Tibial artery (tissue), 4 donors: ENCODE results near the gene PPP1R1B.

ENCODE experiments used
- DNase-seq, 2 donors: peaks; one replicate each; pipeline ENCODE4 v3.0.0-alpha.2; 2019
- H3K27ac ChIP-seq, 2 donors: fragments of 200-600 bp; sonication (generic) in 1 of 2; 1 replicate in 1 of 2; 2 replicates in 1 of 2; pipeline ENCODE4 v1.5.1; 2018 to 2019; ENCODE audit warnings: mild to moderate bottlenecking in 1 of 2
- H3K27me3 ChIP-seq, 2 donors: fragments of 200-600 bp; sonication (generic) in 1 of 2; one replicate each; pipeline versions ENCODE4 v1.5.1 to v1.6.0; 2016 to 2019
- H3K36me3 ChIP-seq, 3 donors: fragments of 200-600 bp; sonication (generic) in 2 of 3; one replicate each; pipeline ENCODE4 v1.5.1; 2016 to 2019; ENCODE audit warnings: mild to moderate bottlenecking in 2 of 3
- H3K4me1 ChIP-seq, 4 donors: fragments of 200-600 bp; sonication (generic) in 2 of 4; 1 replicate in 3 of 4; 2 replicates in 1 of 4; pipeline ENCODE4 v1.5.1; 2016 to 2019
- H3K4me3 ChIP-seq, 2 donors: fragments of 200-600 bp; sonication (generic) in 1 of 2; 1 replicate in 1 of 2; 2 replicates in 1 of 2; pipeline ENCODE4 v1.5.1; 2018 to 2019; ENCODE audit warnings: mild to moderate bottlenecking in 2 of 2
- H3K9me3 ChIP-seq, 3 donors: fragments of 200-600 bp; sonication (generic) in 1 of 3; one replicate each; pipeline ENCODE4 v1.5.1; 2016 to 2019
- CTCF ChIP-seq, 2 experiments: fragments of 200-600 bp in 1 of 2; fragments of 450-650 bp in 1 of 2; IDR thresholded peaks; one replicate each; pipeline ENCODE4 v1.5.1; 2017 to 2019; ENCODE audit warnings: antibody characterized with exemption in 2 of 2, mild to moderate bottlenecking in 1 of 2, moderate library complexity in 1 of 2
- intact Hi-C: fragments of 100-400 bp; cut with DNase I; formaldehyde crosslinking; loops from one replicate; pipeline ENCODE4 v1.15.0; 2023; ENCODE audit warnings: low total_unique reads

The PPP1R1B gene

GRCh38 chr17:39634384-39634871 lies 7.7 kb downstream of the PPP1R1B start:
- H3K36me3 ChIP-seq: no peaks in the 10 kb centered on the region
- intact Hi-C loops: no loop called here
- H3K4me1 ChIP-seq: peaks cover 0 to 56% (median 23%) of the 10 kb centered on the region in 4 donors

DNA sequence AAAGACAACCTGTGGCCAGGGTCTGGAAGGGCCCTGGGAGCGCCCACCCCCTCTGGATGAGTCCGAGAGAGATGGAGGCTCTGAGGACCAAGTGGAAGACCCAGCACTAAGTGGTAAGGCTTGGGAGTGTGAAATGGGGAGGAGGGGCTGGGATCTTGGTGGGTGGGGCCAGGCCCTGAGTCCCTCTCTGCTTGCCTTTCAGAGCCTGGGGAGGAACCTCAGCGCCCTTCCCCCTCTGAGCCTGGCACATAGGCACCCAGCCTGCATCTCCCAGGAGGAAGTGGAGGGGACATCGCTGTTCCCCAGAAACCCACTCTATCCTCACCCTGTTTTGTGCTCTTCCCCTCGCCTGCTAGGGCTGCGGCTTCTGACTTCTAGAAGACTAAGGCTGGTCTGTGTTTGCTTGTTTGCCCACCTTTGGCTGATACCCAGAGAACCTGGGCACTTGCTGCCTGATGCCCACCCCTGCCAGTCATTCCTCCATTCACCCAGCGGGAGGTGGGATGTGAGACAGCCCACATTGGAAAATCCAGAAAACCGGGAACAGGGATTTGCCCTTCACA lies 8.9 kb downstream of the PPP1R1B start:
- Histone ChIP-seq H3K4me3 (no peak overlapping the region), H3K27ac (peak overlapping the region in 1 of 2 donors; percentile 90), H3K27me3 (peaks cover 0 to 26% of the 10 kb centered on the region in 2 donors), H3K9me3 (no peaks in the 10 kb centered on the region), H3K36me3 (no peaks in the 10 kb centered on the region), H3K4me1 (peaks cover 0 to 66% (median 28%) of the 10 kb centered on the region in 4 donors)
- no peak for DNase-seq
- intact Hi-C loops: loop anchor here (5.0 kb wide), 1 partner anchor 37 kb away; no protein-coding TSS in a partner anchor
- no peak for TF ChIP-seq CTCF (IDR thresholded peaks at IDR 0.05)

More at GRCh38 chr17:39634384-39634871, 7.7 kb downstream of the PPP1R1B start:
- no peak for DNase-seq
- no peak overlapping the region for H3K27ac ChIP-seq
- no peak overlapping the region for H3K4me3 ChIP-seq
- H3K27me3 ChIP-seq: peaks cover 0 to 38% of the 10 kb centered on the region in 2 donors
- TF ChIP-seq CTCF (IDR thresholded peaks at IDR 0.05): peak; percentile 69 to 79
- no peaks in the 10 kb centered on the region for H3K9me3 ChIP-seq

DNA sequence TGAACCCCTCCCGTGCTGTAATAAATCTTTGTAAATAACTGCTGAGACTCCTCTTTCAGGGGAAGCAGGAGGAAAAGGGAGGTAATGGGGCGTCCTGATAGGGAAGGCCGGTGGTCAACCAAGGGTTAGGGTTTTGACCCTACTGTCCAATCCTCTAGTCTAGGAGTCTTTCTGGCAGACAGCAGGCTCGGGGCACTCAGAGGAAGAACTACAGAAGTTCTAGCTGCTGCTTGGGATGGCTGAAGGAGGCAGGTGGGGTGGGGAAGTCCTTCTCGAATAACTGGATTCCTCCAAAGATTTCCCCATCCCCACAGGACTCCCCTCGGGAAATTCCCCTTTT lies 9.8 kb downstream of the PPP1R1B start:
- H3K4me1 ChIP-seq: peaks cover 0 to 68% (median 28%) of the 10 kb centered on the region in 4 donors
- no peak for TF ChIP-seq CTCF (IDR thresholded peaks at IDR 0.05)
- peak overlapping the region; percentile 74 to 89 for H3K4me3 ChIP-seq
- H3K9me3 ChIP-seq: no peaks in the 10 kb centered on the region
- intact Hi-C loops: loop anchor here (5.0 kb wide), 1 partner anchor 36 kb away; no protein-coding TSS in a partner anchor
- H3K27me3 ChIP-seq: peaks cover 0 to 17% of the 10 kb centered on the region in 2 donors
- no peaks in the 10 kb centered on the region for H3K36me3 ChIP-seq
- no peak for DNase-seq
- H3K27ac ChIP-seq: peak overlapping the region; percentile 86 to 90

GRCh38 chr17:39636927-39637736 lies 10.4 kb downstream of the PPP1R1B start, which contains the start of gene STARD3:
Gene STARD3 (plus strand): TSS chr17:39637144. CDS start chr17:39653532, 16,388 bp downstream.
- intact Hi-C loops: loop anchor here (5.0 kb wide), 1 partner anchor 35 kb away; no protein-coding TSS in a partner anchor
- Histone ChIP-seq H3K9me3 (no peaks in the 10 kb centered on the region), H3K36me3 (no peaks in the 10 kb centered on the region), H3K27ac (peak within 1 kb of the TSS; percentile 86 to 90), H3K27me3 (peaks cover 0 to 11% of the 10 kb centered on the region in 2 donors), H3K4me1 (peaks cover 0 to 62% (median 28%) of the 10 kb centered on the region in 4 donors), H3K4me3 (peak within 1 kb of the TSS; percentile 74 to 89)
- DNase-seq: peak; percentile 88 to 96
- TF ChIP-seq CTCF (IDR thresholded peaks at IDR 0.05): no peak

DNA sequence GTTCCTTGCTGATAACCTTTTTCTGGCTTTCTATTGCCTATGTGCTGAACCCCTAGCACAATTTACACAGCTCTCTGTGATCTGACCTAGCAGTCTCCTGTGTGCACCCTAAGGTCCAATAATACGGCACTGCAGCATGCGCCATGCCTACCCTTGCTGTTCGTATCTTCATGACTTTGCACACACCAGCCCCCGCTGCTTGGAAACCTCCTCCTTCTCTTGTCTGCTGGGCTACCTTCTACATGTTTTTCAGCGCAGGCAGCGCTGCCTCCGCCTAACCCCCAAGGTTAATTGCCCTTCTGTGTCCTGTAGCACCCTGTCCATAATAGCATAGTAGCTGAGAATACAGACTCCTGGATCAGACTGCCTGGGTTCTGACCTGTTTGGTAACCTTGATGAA lies 11.6 kb downstream of the PPP1R1B start:
- no peak for TF ChIP-seq CTCF (IDR thresholded peaks at IDR 0.05)
- no peaks in the 10 kb centered on the region for H3K27me3 ChIP-seq
- no peaks in the 10 kb centered on the region for H3K36me3 ChIP-seq
- H3K4me1 ChIP-seq: peaks cover 0 to 51% (median 30%) of the 10 kb centered on the region in 4 donors
- no peaks in the 10 kb centered on the region for H3K9me3 ChIP-seq
- no peak for DNase-seq
- peak overlapping the region; percentile 74 to 89 for H3K4me3 ChIP-seq
- intact Hi-C loops: loop anchor here (5.0 kb wide), 1 partner anchor 34 kb away; no protein-coding TSS in a partner anchor
- H3K27ac ChIP-seq: no peak overlapping the region
